Keratinocyte (primary cell): ENCODE data around the gene PCDH9. TPM values are rescaled to one million over a fixed set of nuclear protein-coding genes. Genes with fewer than 3 reads are reported as not detected.

ENCODE experiments used
- DNase-seq: peaks from one replicate; pipeline ENCODE4 v3.0.0-alpha.2; 2011; ENCODE audit warnings: low read depth, missing footprints, low spot score
- FAIRE-seq: peaks from 2 replicates; lab custom pipeline; 2011; peaks lifted over from hg19 to GRCh38; lab: Jason Lieb, UNC
- H2AFZ ChIP-seq: 2 replicates; pipeline ENCODE4 v1.6.0; 2012; ENCODE audit warnings: low read length, control low read depth, inconsistent platforms; ENCODE audit not compliant: control insufficient read depth
- H3K27ac ChIP-seq: 2 replicates; pipeline ENCODE4 v1.5.1; 2011; ENCODE audit warnings: low read length; ENCODE audit not compliant: control insufficient read depth, insufficient read depth
- H3K27me3 ChIP-seq: 3 replicates; pipeline ENCODE4 v1.6.0; 2011; ENCODE audit warnings: low read length; ENCODE audit not compliant: control insufficient read depth, insufficient read depth; ENCODE audit errors: extremely low read depth
- H3K36me3 ChIP-seq, 2 experiments: 2 replicates in 1 of 2; 3 replicates in 1 of 2; pipeline ENCODE4 v1.5.1; 2011; ENCODE audit warnings: low read length in 2 of 2, mild to moderate bottlenecking in 1 of 2; ENCODE audit not compliant: control insufficient read depth in 2 of 2, insufficient read depth in 2 of 2; ENCODE audit errors: extremely low read depth in 1 of 2
- H3K4me1 ChIP-seq: 3 replicates; pipeline ENCODE4 v1.5.1; 2011; ENCODE audit warnings: low read length; ENCODE audit not compliant: control insufficient read depth, insufficient read depth; ENCODE audit errors: extremely low read depth
- H3K4me2 ChIP-seq: 3 replicates; pipeline ENCODE4 v1.6.0; 2011; ENCODE audit warnings: low read depth, low read length; ENCODE audit not compliant: control insufficient read depth, insufficient read depth; ENCODE audit errors: extremely low read depth
- H3K4me3 ChIP-seq, 3 experiments: fragments of 200-600 bp in 1 of 3; sonication (generic) in 1 of 3; 2 replicates in 2 of 3; 3 replicates in 1 of 3; pipeline ENCODE4 v1.5.1; 2011 to 2016; ENCODE audit warnings: low read length in 3 of 3, mild to moderate bottlenecking in 3 of 3, control low read depth in 2 of 3, inconsistent platforms in 1 of 3, low read depth in 1 of 3, mixed read lengths in 1 of 3, mixed run types in 1 of 3, moderate library complexity in 1 of 3; ENCODE audit not compliant: control insufficient read depth in 2 of 3, insufficient read depth in 2 of 3; ENCODE audit errors: extremely low read depth in 1 of 3
- H3K79me2 ChIP-seq: 2 replicates; pipeline ENCODE4 v1.6.0; 2012; ENCODE audit warnings: low read length; ENCODE audit not compliant: control insufficient read depth, insufficient read depth
- H3K9ac ChIP-seq: 3 replicates; pipeline ENCODE4 v1.6.0; 2011; ENCODE audit warnings: low read length; ENCODE audit not compliant: control insufficient read depth, insufficient read depth; ENCODE audit errors: extremely low read depth
- H3K9me1 ChIP-seq: 3 replicates; pipeline ENCODE4 v1.6.0; 2011; ENCODE audit warnings: low read length; ENCODE audit not compliant: control insufficient read depth, insufficient read depth; ENCODE audit errors: extremely low read depth
- H3K9me3 ChIP-seq: 2 replicates; pipeline ENCODE4 v1.5.1; 2012; ENCODE audit warnings: low read depth, low read length; ENCODE audit not compliant: control insufficient read depth
- H4K20me1 ChIP-seq: 3 replicates; pipeline ENCODE4 v1.6.0; 2011; ENCODE audit warnings: low read length; ENCODE audit not compliant: control insufficient read depth, insufficient read depth; ENCODE audit errors: extremely low read depth
- CTCF ChIP-seq, 3 experiments: IDR thresholded peaks in 1 of 3; conservative IDR thresholded peaks in 1 of 3; optimal IDR thresholded peaks in 1 of 3; 2 replicates in 2 of 3; 3 replicates in 1 of 3; pipeline versions ENCODE3 to v1.5.1; 2011; ENCODE audit warnings: low read length in 3 of 3, mild to moderate bottlenecking in 3 of 3, moderate library complexity in 2 of 3, control low read depth in 1 of 3, inconsistent platforms in 1 of 3; ENCODE audit not compliant: insufficient read depth in 2 of 3; ENCODE audit errors: extremely low read depth in 1 of 3
- EZH2 ChIP-seq: IDR thresholded peaks from one replicate; pipeline ENCODE4 v1.6.1; 2012; ENCODE audit warnings: inconsistent platforms, mild to moderate bottlenecking, low read length, moderate library complexity
- dilution Hi-C: fragments of 300-500 bp; cut with MboI; formaldehyde crosslinking; loops from one replicate; pipeline ENCODE4 v1.7.0; 2020; ENCODE audit warnings: low sequenced_read_pairs; ENCODE audit not compliant: extremely low pct_ligation_motif_present
- polyA plus RNA-seq, 5 experiments: library from polyadenylated mRNA; depleted of rRNA in 3 of 5; stranded (reverse) in 3 of 5; stranded (forward) in 1 of 5; unstranded in 1 of 5; fragments of >200 nt; gene quantifications; 1 replicate in 1 of 5; 2 replicates in 3 of 5; 3 replicates in 1 of 5; pipeline versions ENCODE4 v1.2.1 to v1.2.3, GENCODE V29; 2011 to 2012; ENCODE audit warnings: missing spikeins in 2 of 5, low read depth in 1 of 5, low replicate concordance in 1 of 5

The PCDH9 gene
- polyA plus RNA-seq, 1 donor (not counting 4 experiments of a cell fraction or from before 2014, with no cell fraction given) = 0.21 TPM

- DNase-seq = no peak
Measured at GRCh38 chr13:66446413-66446812, 783.7 kb downstream of the PCDH9 start.

GRCh38 chr13:66443926-66444325 lies 786.2 kb downstream of the PCDH9 start:
- Histone ChIP-seq H3K27me3 (no peaks in the 10 kb centered on the region), H3K9ac (no peak overlapping the region), H3K36me3 (no peaks in the 10 kb centered on the region), H3K79me2 (no peaks in the 10 kb centered on the region), H3K4me3 (no peak overlapping the region), H3K9me1 (no peaks in the 10 kb centered on the region), H3K9me3 (no peaks in the 10 kb centered on the region), H2AFZ (no peak overlapping the region), H3K27ac (no peak overlapping the region), H3K4me2 (no peak overlapping the region), H3K4me1 (no peaks in the 10 kb centered on the region), H4K20me1 (no peaks in the 10 kb centered on the region)
- DNase-seq = no peak
- no peak for TF ChIP-seq EZH2
- no peak for TF ChIP-seq CTCF (optimal IDR thresholded peaks at IDR 0.05 in 1 of 3, IDR thresholded peaks at IDR 0.05 in 1 of 3, conservative IDR thresholded peaks at IDR 0.05 in 1 of 3; ENCODE audit: extremely low read depth in 1 of 3, insufficient read depth in 2 of 3, low read length in 3 of 3)
- dilution Hi-C loops = no loop called here
- no peak for FAIRE-seq

More at GRCh38 chr13:66446413-66446812, 783.7 kb downstream of the PCDH9 start:
- H3K4me2 ChIP-seq = no peak overlapping the region
- H3K4me3 ChIP-seq = no peak overlapping the region
- no peaks in the 10 kb centered on the region for H3K9me3 ChIP-seq
- H3K36me3 ChIP-seq = no peaks in the 10 kb centered on the region
- H2AFZ ChIP-seq = no peak overlapping the region
- H3K9me1 ChIP-seq = no peaks in the 10 kb centered on the region
- dilution Hi-C loops = no loop called here
- TF ChIP-seq CTCF (optimal IDR thresholded peaks at IDR 0.05 in 1 of 3, IDR thresholded peaks at IDR 0.05 in 1 of 3, conservative IDR thresholded peaks at IDR 0.05 in 1 of 3; ENCODE audit: extremely low read depth in 1 of 3, insufficient read depth in 2 of 3, low read length in 3 of 3) (no peak), EZH2 (no peak)
- H3K9ac ChIP-seq = no peak overlapping the region
- no peaks in the 10 kb centered on the region for H3K27me3 ChIP-seq
- no peaks in the 10 kb centered on the region for H4K20me1 ChIP-seq
- H3K79me2 ChIP-seq = no peaks in the 10 kb centered on the region
- H3K27ac ChIP-seq = no peak overlapping the region
- H3K4me1 ChIP-seq = no peaks in the 10 kb centered on the region
- no peak for FAIRE-seq
